ENCODE data around the gene CRLF1. TPM values are rescaled to one million over a fixed set of nuclear protein-coding genes. Genes with fewer than 3 reads are reported as not detected.

The CRLF1 gene
- total RNA-seq, 4 donors from 2014 or later: 27.7 to 90.8 (median 40.1) TPM

DNA sequence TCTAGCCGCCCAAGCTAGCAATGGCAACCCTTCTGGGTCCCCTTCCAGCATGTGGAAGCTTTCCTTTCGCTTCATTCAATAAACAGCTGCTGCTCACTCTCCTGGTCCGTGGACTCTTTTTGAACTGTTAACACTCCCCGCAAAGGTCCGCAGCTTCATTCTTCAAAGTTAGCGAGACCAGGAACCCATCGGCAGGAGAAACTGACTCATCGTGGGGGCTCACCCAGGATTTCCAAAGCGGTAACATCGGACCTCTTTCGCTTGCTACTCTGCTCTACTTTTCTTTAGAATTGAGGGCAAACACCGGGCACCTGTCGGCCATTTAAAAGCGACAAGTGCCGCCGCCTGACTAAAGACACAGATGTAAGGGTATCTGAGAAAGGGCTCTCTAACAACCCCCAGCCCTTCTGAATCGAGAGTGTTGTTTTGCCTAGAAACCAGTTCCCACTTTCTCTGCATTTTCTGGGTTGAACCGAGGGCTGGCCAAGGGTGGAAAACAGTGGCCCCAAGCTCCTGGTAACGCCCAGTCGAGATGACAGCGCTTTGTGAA, 29.2 kb downstream of the CRLF1 start:
- intact Hi-C loops (cut with DNase I; ENCODE audit: low total_unique reads): loop anchor here (10.0 kb wide), 1 partner anchor 113 kb away; no protein-coding TSS in a partner anchor
- WGBS, 2 donors: 82 to 86% methylated on average over 21 of the region's 21 CpGs

DNA sequence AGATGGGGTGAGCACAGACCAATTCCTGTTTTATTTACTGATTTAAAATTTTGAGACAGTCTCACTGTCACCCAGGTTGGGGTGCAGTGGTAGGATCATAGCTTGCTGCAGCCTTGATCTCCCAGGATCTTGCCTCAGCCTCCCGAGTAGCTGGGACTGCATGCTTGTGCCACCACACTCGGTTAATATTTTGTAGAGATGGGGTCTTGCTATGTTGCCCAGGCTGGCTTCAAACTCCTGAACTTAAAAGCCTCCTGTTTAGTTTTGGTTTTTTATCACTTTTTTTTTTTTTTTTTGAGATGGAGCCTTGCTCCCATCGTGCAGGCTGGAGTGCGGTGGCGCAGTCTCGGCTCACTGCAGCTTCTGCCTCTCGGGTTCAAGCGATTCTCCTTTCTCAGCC, 30.2 kb downstream of the CRLF1 start:
- no peak for DNase-seq (ENCODE audit: low spot score in 2 of 2)
- no peak for TF ChIP-seq POLR2A (IDR thresholded peaks at IDR 0.05)
- TF ChIP-seq, protein P1, sequence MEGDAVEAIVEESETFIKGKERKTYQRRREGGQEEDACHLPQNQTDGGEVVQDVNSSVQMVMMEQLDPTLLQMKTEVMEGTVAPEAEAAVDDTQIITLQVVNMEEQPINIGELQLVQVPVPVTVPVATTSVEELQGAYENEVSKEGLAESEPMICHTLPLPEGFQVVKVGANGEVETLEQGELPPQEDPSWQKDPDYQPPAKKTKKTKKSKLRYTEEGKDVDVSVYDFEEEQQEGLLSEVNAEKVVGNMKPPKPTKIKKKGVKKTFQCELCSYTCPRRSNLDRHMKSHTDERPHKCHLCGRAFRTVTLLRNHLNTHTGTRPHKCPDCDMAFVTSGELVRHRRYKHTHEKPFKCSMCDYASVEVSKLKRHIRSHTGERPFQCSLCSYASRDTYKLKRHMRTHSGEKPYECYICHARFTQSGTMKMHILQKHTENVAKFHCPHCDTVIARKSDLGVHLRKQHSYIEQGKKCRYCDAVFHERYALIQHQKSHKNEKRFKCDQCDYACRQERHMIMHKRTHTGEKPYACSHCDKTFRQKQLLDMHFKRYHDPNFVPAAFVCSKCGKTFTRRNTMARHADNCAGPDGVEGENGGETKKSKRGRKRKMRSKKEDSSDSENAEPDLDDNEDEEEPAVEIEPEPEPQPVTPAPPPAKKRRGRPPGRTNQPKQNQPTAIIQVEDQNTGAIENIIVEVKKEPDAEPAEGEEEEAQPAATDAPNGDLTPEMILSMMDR (IDR thresholded peaks at IDR 0.05): no peak
- no peak overlapping the region for H3K4me3 ChIP-seq (ENCODE audit: low read depth, poor library complexity, severe bottlenecking)
- 82 to 93% methylated on average over 8 of the region's 8 CpGs for WGBS, 2 donors
- intact Hi-C loops (cut with DNase I; ENCODE audit: low total_unique reads): loop anchor here (10.0 kb wide), 1 partner anchor 112 kb away; no protein-coding TSS in a partner anchor

More for the DNA sequence above, 29.2 kb downstream of the CRLF1 start:
- no peak overlapping the region for H3K4me3 ChIP-seq (ENCODE audit: low read depth, poor library complexity, severe bottlenecking)
- TF ChIP-seq, protein P1 (IDR thresholded peaks at IDR 0.05): no peak
- DNase-seq (ENCODE audit: low spot score in 2 of 2): no peak

DNA sequence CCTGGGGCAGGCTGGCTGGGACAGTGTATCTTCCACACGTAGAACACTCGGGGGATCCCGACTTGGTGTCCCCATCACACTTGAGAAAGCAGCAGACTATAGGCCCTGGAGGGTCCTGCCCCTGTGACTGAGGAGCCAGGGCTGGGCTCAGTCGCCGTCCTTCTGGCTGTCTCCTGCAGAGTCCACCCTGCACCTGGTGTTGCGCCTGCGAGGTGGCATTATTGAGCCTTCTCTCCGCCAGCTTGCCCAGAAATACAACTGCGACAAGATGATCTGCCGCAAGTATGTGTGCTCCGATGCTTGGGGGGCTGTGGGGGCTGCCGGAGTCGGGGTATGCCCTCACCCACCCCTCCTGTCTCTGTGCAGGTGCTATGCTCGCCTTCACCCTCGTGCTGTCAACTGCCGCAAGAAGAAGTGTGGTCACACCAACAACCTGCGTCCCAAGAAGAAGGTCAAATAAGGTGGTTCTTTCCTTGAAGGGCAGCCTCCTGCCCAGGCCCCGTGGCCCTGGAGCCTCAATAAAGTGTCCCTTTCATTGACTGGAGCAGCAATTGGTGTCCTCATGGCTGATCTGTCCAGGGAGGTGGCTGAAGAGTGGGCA, 31.8 kb downstream of the CRLF1 start:
- 91 to 92% methylated on average over 18 of the region's 18 CpGs for WGBS, 2 donors
- intact Hi-C loops (cut with DNase I; ENCODE audit: low total_unique reads): loop anchor here (10.0 kb wide), 1 partner anchor 110 kb away; no protein-coding TSS in a partner anchor
- no peak overlapping the region for H3K4me3 ChIP-seq (ENCODE audit: low read depth, poor library complexity, severe bottlenecking)
- TF ChIP-seq POLR2A (IDR thresholded peaks at IDR 0.05): no peak
- TF ChIP-seq, protein P1 (IDR thresholded peaks at IDR 0.05): no peak
- no peak for DNase-seq (ENCODE audit: low spot score in 2 of 2)

DNA sequence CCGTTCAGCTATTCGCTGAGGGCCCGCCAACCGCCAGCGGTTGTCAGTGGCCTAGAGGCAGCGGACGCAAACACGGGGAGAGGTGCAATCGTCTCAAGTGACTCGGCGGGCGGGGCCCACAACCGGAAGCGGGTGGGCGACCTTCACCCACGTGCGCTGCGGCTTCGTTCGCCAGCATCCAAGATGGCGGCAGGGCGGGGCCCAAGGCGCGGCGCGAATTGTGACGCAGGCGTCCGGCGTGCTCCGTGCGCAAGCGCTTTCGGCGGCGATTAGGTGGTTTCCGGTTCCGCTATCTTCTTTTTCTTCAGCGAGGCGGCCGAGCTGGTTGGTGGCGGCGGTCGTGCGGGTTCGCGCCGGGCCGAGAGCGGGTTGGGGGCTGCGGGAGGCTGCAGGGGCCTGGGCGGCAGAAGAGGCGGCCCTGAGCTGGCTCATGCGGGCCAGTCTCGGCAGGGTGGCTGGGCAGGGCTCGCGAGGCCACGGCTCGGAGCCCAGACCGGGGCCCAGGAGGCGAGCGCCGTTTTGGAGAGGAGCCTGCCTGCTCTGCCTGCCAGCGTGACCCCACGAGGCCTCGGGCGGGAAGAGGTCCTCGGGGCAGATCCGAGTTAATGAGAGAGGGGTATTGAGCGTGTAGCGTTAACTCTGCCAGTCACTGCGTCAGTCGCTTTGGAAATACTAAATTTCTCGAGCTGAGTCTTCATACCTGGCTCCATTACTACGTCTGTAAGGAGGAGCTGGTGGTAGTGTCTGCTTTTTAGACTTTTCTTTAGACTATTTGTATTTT, 34.8 kb downstream of the CRLF1 start, which contains the start of gene UBA52:
Gene UBA52 (plus strand): TSS at position 294 of the 781 bp plus-strand sequence. CDS start 1,444 bp downstream, outside the sequence.
- DNase-seq (ENCODE audit: low spot score in 2 of 2): peak; percentile 97 to 100
- peak within 1 kb of the TSS; percentile 87 for H3K4me3 ChIP-seq (ENCODE audit: low read depth, poor library complexity, severe bottlenecking)
- 0 to 1% methylated on average over 42 to 56 of the region's 75 CpGs for WGBS, 2 donors
- no peak for TF ChIP-seq POLR2A (IDR thresholded peaks at IDR 0.05)
- TF ChIP-seq, protein P1 (IDR thresholded peaks at IDR 0.05): no peak
- intact Hi-C loops (cut with DNase I; ENCODE audit: low total_unique reads): loop anchor here (10.0 kb wide), 1 partner anchor 107 kb away; no protein-coding TSS in a partner anchor

DNA sequence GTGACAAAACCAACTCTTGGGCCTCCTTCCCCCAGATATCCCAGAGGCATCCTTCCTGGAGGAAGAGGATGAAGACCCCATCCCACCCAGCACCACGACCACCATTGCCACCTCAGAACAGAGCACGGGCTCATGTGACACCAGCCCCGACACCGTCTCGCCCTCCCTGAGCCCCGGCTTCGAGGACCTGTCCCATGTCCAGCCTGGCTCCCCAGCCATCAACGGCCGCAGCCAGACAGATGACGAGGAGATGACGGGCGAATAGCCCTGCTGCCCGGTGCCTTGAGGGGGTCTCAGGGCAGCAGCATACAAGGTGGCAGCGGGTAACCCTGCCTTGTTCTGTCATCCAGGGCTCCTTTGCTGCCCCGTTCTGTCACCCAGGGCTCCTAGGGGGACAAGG, 38.2 kb downstream of the CRLF1 start:
- no peak overlapping the region for H3K4me3 ChIP-seq (ENCODE audit: low read depth, poor library complexity, severe bottlenecking)
- intact Hi-C loops (cut with DNase I; ENCODE audit: low total_unique reads): no loop called here
- no peak for DNase-seq (ENCODE audit: low spot score in 2 of 2)
- TF ChIP-seq, protein P1 (IDR thresholded peaks at IDR 0.05): no peak
- TF ChIP-seq POLR2A (IDR thresholded peaks at IDR 0.05): no peak
- 91 to 93% methylated on average over 15 of the region's 15 CpGs for WGBS, 2 donors
